Measurements from ENCODE around the gene SPATA24.
"Not testable (repeated sequence)": the region's sequence is repeated elsewhere in the genome, so short reads cannot be mapped to it uniquely, and the experiment has no call there.

SPATA24 gene

GRCh38 chr5:139394654-139395566 lies 9.0 kb downstream of the SPATA24 start, which contains the start of gene PROB1:
Gene PROB1 (minus strand): TSS chr5:139395104. CDS start chr5:139395081, 23 bp downstream.
- no peak for DNase-seq (ENCODE audit: low read depth)

DNA sequence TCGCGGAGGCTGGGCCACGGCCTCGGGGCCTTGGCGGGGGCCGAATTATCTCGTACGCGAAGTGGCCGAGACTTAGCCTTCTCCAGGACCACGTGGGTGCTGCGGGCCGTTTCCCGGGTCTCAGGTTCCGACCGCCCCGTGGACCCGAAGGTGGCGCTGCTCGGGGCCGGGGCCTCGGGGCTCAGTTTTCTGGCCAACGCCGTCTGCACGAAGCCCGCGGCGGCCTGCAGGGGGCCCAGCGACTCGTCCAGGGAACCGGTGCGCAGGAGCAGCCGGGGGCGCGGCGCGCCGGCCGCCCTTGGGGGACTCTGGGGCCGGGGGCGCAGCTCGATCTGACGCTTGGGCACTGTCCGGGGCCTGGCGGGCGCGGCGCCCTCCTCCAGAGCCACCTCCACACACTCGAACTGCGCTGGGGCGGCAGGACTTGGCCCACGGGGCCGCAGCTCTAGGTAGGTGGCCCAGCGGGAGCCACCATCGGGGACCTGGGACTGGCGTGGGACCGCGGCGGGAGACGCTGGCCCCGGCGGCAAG lies 9.7 kb downstream of the SPATA24 start:
- DNase-seq (ENCODE audit: low read depth) = peak; percentile 49

GRCh38 chr5:139393497-139394122 lies 10.3 kb downstream of the SPATA24 start:
- no peak for DNase-seq (ENCODE audit: low read depth)

DNA sequence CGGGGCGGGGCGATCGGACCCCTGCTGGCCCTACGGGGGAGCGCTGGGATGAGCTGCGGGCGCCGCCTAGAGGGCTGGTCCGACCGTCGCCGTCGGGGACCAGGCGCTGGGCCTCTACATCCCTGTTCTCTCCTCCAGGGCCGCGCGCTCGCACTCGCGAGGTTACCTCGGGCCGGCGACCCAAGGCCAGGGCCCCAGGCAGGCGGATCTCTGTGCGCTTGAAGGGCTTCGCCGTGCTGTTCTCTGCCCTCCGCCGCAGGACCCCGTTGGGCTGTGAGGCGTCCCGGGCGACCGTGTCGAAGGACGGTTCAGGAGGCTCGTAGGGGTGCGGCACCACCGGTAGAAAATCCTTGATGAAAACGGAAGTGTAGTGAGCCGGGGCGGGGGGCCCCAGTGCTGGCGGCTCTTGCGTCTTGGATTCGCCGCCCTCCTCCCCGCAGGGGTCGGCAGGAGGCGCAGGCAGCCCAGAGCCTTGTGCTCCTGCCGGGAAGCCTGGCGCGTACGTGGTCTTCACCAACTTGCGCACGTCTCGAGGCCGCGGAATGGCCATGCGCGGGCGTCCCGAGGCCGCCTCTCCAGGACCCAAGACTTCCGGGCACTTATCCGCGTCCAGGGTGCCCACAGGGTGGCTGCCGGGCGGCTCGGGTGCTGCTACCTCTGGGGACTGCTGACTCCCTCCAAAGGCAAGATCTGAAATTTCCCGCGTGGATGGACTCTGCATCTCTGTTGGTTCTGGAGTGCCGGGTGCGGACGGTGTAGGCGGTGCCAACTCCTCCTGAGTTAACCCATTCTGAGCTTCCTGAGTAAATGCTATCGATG lies 11.0 kb downstream of the SPATA24 start:
- DNase-seq (ENCODE audit: low read depth) = peak; percentile 67

DNA sequence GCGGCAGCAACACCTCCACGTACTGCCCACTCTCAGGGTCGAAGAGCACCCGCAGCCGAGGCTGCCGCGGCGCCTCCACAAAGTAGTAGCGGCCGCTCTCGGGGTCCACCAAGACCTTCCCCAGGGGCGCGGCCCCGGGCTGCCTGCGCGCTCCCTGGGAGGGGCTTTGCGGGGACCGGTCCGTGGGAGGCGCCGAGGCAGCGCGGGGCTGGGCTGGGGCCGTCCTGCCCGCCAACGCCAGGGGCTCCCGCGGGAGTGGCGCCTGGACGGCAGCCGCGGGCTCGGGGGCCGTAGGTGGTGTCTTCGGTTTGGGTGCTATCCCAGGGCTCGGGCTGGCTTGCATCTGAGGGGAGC lies 11.6 kb downstream of the SPATA24 start:
- no peak for DNase-seq (ENCODE audit: low read depth)

DNA sequence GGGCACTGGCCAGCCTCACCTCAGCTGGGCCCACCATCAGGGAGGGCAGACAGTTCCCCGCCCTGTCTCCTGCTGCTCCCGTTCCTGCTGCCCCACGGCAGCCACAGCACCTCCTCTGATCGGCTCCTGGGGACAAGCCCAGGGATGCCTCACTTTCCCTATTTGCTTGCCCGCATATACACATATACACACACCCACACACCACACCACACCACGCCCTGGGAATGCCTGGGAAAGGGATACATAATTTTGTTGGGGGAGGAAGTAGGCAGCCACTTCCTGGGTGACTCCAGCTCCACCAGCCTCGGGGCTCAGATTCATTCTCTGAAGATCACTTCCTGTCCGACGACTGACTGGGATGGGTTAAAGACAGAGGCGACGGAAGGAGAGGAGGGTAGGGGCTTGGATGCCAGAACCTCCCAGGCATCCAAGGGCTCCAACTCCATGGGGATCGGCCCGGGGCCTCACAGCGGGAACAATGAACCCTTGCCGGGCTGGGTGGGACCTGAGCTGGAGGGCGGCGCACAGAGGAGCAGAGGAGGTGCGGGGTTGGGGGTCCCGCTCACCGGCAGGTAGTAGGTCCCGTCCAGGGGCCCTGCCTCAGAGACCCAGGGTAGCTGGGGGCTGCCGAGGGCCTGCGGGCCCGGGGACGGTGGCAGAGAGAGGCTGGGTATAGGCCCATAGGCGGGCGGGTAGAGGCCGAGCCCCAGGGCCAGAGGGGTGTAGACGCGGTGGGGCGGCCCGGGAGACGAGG lies 12.1 kb downstream of the SPATA24 start:
- DNase-seq (ENCODE audit: low read depth) = no peak

DNA sequence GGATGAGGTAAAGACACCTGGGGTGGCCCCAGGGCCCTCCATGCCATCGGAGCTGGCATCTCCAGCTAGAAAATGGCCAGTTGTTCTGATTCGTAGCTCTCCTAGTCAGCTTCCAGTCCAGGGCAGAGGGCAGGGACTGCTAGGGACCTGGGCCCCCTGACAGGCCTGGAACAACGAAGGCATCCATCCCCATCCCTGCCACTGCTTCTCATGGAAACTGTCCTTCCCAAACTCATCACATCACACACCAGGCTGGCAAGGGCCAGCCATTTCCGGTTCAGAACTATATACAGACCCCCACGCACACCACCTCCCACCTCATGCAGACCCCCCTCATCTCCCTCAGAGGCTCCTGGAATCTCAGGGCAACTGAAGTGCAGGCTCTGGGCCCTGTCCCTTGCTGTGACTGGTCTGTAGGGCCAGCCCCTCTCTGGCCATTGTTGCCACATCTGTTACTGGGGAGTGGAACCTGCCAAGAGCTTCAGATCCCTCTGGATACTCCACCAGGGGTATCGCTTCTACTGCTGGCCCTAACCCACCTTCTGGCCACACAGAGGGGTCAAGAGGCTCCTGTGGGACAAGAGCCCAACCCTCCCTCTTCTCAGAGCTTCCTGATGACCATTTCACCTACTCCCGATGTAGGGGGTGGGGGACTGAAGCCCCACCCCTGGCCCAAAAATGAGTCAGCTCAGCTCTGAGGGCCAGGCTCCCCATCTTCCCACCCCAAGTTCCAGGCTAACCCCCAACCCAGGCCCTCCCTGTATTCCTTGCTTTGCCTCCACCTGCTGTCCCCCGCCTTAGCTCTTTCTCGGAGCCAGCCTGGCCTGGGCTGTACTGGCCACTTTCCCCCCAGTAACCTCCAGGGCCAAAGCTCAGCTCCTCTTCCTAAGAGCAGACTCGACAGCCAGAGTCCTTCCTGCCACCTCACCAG lies 13.0 kb downstream of the SPATA24 start:
- DNase-seq (ENCODE audit: low read depth) = no peak

DNA sequence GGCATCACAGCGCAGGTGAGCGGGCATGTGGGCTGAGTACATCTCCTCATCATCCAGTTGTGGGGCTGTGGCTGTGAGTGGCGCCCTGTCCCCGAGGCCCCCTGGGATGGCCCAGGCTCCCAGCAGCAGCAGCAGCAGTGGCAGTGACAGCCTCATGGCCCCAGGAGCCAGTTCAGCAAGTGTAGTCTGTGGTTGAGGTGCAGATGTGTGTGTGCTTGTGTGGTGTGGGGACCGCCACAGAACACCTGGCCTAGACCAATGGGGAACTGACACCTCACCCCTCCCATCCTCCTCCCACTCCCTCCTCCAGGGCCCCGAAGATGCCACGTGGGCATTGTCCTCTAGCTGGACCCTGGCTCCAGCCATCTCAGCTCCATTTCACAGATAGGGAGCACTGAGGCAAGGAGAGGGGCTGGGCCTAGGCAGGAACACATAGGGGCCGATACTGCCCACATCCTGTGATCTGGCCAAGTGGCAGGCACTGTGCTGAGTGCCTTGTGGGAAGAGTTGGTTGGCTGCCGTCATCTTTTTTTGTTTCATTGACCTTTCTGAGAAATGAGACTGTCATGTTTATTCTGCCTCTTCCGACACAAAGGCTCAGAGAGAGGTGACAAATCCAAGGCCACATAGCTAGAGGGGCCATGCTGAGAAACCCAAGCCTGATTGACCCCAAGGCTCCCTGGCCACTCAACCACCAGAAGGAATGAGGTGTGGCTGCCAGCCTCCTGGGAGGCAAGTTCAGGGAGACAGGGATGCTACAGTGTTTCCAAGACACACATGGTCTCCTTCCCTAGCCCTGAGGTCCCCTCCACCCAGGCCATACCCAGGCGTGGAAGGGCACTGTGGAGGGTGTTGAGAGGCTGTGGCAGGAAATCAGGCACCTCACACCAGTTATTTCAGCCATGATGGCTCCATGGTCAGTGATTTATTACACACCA lies 13.9 kb downstream of the SPATA24 start, which contains the start of gene MZB1:
MZB1 (minus strand) TSS at position 213 of the 938 bp plus-strand sequence; CDS start at position 156, 57 bp downstream.
- DNase-seq (ENCODE audit: low read depth) = peak; percentile 64

DNA sequence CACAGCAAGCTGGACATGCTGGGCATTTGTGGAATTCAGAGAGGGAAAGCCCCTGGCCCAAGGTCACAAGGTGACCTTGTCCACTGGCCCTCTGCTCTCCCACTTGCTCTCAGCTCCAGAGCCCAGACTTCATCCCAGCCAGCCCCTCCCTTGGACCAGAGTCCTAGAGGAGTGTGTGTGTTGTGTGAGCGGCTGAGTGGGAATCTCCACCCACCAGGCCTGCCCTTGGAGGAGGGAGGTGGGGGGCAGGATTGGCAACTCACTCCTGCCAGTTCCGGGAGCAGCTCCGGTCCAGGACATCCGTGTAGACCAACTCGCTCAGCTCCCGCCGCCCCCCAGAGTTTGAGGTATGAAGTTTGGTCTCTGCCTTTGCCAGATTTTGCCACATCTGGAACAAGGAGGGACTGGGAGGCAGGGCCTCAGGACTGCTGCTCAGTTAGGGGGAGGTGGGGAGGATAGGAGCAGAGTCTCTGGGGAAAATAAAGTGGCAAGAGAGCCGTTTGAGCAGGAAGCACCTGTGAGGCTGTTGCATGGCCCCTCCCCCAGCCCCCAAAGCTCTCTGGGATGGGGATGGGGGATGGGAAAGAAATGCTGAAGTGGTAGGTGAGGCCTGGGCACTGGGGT lies 15.6 kb downstream of the SPATA24 start:
- DNase-seq (ENCODE audit: low read depth) = no peak

- DNase-seq (ENCODE audit: low read depth) = no peak
Measured at GRCh38 chr5:139387611-139388197, 16.2 kb downstream of the SPATA24 start.

DNA sequence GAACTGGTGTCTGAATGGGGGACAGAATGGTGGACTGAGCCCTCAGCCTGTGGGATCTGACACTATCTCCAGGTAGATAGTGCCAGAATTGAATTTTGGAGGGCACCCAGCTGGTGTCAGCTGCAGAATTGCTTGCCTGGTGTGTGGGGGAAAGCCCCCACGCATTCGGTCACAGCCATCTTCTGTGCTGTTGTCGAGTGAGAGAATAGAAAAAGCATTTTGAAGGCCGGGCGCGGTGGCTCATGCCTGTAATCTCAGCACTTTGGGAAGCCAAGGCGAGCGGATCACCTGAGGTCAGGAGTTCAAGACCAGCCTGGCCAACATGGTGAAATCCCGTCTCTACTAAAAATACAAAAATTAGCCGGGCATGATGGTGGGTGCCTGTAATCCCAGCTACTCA lies 16.9 kb downstream of the SPATA24 start:
- DNase-seq (ENCODE audit: low read depth) = not testable (repeated sequence)

GRCh38 chr5:139386050-139386438 lies 17.8 kb downstream of the SPATA24 start:
- no peak for DNase-seq (ENCODE audit: low read depth)

DNA sequence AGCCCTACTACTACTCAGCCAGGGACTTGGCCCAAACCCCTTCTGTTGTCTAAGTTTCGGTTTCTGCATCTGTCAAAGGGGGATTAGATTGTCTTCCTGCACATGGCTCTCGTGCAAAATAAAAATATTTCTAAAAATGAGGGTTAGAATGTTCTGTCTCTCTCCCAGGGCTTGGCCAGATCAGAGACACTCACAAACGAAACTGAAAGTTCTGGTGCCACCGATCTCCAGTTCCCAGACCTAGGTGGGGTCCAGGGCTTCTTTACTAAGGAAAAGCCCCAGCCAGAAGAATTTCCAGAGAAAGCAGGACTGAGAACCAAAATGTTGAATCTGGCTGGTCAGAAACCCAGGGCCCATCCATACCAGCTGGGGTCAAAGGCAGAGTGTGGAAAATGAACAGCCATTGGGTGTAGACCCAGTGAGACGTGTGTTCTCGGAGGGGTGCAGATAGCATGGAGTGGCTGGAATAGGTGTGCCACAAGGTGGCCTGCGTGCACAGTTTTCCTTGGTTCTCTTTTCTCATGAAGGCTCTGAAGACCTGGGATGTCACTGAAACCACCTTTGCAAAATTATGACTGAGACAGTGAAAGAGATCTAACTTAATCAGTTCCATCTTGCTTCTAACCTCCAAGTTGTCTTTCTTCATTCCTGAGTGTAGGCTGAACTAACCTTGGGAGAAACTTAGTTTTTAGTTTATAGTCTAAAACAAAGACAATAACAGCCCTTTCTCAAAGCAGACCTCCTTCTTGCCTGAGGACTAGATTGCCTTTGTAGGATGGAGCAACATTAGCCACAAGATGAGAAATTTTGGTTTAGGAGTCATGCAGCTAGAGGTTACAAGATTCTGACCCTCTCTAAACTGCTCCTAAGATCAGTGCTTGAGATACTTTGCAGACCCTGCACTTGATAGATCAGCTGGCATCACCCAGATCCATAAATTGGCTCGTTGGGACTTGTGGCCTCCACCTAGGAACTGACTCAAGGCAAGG lies 18.5 kb downstream of the SPATA24 start:
- DNase-seq (ENCODE audit: low read depth) = no peak

GRCh38 chr5:139384591-139385051 lies 19.3 kb downstream of the SPATA24 start:
- DNase-seq (ENCODE audit: low read depth) = no peak

- DNase-seq (ENCODE audit: low read depth) = no peak
Measured at GRCh38 chr5:139383993-139384590, 19.8 kb downstream of the SPATA24 start.

DNA sequence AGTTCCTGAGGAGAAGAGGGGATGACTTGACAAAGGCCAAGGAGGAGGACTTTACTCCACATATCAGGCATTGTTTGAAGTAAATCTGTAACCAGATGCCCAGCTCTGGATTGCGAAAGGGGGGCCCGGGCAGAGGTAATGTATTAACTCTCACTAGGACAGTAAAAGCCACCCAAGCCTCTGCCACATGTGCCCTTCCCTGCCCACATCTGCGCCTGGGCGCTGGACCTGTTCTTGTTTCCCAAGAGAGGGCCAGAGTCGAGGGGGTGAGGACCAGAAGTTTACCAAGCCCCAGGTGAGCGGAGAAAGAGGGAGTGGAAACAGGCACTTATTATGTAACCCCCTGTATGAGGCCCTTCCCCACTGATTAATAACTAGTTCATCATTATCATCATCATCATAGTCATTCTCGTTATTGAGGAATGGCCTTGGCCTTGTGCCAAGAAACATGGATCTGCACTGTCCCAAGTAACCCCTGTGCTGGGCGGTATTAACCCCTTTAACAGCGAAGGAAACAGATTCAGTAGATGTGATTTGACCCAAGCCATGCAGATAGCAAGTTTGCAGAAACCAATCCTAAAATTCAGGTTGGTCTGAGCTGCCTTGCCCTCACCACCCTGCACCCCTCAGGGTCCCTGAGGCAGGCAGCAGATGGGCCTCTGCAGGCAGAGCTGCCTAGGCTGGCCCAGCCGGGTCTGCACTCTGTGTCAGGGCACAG lies 20.5 kb downstream of the SPATA24 start, which contains the start of gene SLC23A1:
SLC23A1 (minus strand) TSS at position 23 of the 718 bp plus-strand sequence. CDS start 44 bp downstream, outside the sequence.
- no peak for DNase-seq (ENCODE audit: low read depth)
